Left renal pelvis (tissue), 4 donors: Measurements from ENCODE around the gene ARAF. TPM values are rescaled to one million over a fixed set of nuclear protein-coding genes. Genes with fewer than 3 reads are reported as not detected.

Experiments used
- DNase-seq, 4 donors: peaks; one replicate each; pipeline ENCODE4 v3.0.0-alpha.2; 2013; ENCODE audit warnings: low read depth in 4 of 4, low spot score in 3 of 4
- polyA plus RNA-seq, 4 donors: library from polyadenylated mRNA; unstranded; fragments of 120-200 nt; gene quantifications; one replicate each; pipeline ENCODE4 v1.2.1, GENCODE V29; 2013; ENCODE audit not compliant: insufficient read length in 4 of 4

Gene ARAF
- polyA plus RNA-seq, 4 donors, result 51.1 to 76.6 (median 57.0) TPM

DNA sequence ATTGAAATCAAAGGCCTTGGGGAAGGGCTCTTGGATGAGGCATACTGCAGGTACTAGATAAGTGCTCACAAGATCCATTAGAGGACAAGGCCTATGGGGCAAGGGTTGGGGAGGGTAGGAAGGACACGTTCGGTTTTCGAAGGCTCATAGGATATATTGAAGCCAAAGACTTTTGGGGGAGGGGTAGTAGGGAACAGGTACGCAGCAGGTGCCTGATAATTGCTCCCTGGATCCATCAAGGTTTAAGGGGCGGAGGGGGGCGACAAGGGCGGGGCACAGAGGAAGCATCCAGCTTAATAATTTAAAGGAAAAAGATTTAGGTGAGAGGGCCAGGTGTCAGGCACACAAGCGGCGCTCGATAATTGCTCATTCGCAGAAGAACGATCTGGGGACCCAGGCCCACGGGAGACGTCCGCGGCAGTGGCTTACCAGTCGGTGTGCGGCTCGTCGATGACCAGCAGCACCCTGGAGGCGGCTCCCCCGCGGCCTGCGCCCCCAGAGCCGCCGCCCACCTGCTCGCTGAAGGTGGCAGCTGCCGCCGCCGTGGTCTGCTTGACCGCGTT lies 58.0 kb downstream of the ARAF start:
- DNase-seq, result no peak

DNA sequence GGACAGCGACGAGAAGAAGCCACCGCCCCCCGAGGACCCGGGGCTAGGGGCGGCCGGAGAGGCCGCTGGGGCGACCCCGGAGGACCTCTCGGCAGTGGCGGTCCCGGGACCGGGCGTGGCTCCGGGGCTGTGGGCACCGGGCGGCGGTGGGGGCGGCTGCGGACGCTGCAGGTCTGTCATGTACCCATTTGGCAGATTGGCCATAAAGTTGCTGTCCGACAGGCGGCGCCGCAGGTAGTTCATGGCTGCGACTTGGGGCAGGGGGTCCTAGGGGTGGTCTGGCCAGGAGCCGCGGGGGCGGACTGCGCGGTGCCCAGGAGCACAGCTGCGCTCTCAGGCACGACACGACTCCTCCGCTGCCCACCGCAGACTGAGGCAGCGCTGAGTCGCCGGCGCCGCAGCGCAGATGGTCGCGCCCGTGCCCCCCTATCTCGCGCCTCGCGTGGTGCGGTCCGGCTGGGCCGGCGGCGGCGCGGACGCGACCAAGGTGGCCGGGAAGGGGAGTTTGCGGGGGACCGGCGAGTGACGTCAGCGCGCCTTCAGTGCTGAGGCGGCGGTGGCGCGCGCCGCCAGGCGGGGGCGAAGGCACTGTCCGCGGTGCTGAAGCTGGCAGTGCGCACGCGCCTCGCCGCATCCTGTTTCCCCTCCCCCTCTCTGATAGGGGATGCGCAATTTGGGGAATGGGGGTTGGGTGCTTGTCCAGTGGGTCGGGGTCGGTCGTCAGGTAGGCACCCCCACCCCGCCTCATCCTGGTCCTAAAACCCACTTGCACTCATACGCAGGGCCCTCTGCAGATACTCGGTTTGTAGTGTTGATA lies 58.7 kb downstream of the ARAF start, which contains the start of gene SYN1:
SYN1 (minus strand) TSS at position 372 of the 817 bp plus-strand sequence; CDS start at position 243, 129 bp downstream.
- peak; percentile 35 to 57 (median 51) for DNase-seq

DNA sequence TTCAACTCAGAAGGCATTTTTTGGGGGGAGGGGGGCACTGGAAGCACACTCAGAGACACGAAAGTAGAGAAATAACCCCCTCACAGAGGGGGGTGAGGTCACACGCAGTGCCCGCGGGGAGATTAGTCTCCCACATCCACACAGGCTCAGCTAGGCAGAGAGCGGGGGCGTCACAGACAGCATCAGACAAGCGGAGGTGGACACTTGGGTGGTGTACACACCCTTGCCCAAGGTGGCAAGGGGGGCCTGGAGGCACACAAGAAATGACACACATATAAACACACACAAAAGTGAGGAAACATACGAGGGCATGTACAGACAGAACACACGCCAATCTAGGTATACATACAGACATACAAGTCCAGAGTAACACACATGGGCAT lies 59.3 kb downstream of the ARAF start:
- DNase-seq, result no peak

Other genes with a start within 250 kb of the ARAF start
- gene ZNF157, start 190.6 kb upstream of the ARAF start, polyA plus RNA-seq, result 1 to 10 TPM in 3 of 4 donors, under 1 TPM in 1; 0.90 to 1.4 (median 1.2) TPM
- 10 to 100 TPM; 13.0 to 15.1 (median 13.7) TPM for gene ZNF41, start 78.0 kb upstream of the ARAF start, polyA plus RNA-seq
- gene TIMP1, start 21.2 kb downstream of the ARAF start, polyA plus RNA-seq, result 100 to 1,000 TPM in 1 of 4 donors, 10 to 100 TPM in 3; 84.5 to 230 (median 94.0) TPM
- 1 to 10 TPM; 4.2 to 8.7 (median 6.1) TPM for gene SYN1, start 58.7 kb downstream of the ARAF start, polyA plus RNA-seq
- 1 to 10 TPM in 3 of 4 donors, under 1 TPM in 1; 0.95 to 2.7 (median 1.7) TPM for gene CFP, start 68.7 kb downstream of the ARAF start, polyA plus RNA-seq
- gene ELK1, start 89.4 kb downstream of the ARAF start, polyA plus RNA-seq, result 10 to 100 TPM; 26.6 to 35.8 (median 30.5) TPM
- gene UXT, start 98.0 kb downstream of the ARAF start, polyA plus RNA-seq, result 100 to 1,000 TPM in 3 of 4 donors, 10 to 100 TPM in 1; 87.5 to 119 (median 112) TPM